Measurements from ENCODE around the gene C11orf86. TPM values are rescaled to one million over a fixed set of nuclear protein-coding genes. Genes with fewer than 3 reads are reported as not detected.

C11orf86 gene
- total RNA-seq, 1 experiment from 2014 or later: not detected

GRCh38 chr11:66975405-66976027 is 412 bp downstream of the C11orf86 start:
- BruUV-seq (replicated peaks): no TSS peak
- CTCF ChIA-PET: interaction anchor here (1.3 kb wide), 1 partner anchor 124 kb away, joined by 4 read pairs; no protein-coding TSS in a partner anchor
- Histone ChIP-seq H3K9me3 (ENCODE audit: low read depth, low read length, poor library complexity, severe bottlenecking) (peaks cover 13% of the 10 kb centered on the region), H3K27me3 (replicated peaks; ENCODE audit: insufficient read depth, low read depth, low read length, poor library complexity) (no peaks in the 10 kb centered on the region), H3K27ac (ENCODE audit: low read depth, low read length, poor library complexity, severe bottlenecking) (no peak overlapping the region), H3K4me1 (ENCODE audit: insufficient read depth, low read length, poor library complexity, severe bottlenecking) (no peaks in the 10 kb centered on the region), H3K4me3 (ENCODE audit: low read depth, low read length, poor library complexity, severe bottlenecking) (no peak overlapping the region), H3K36me3 (ENCODE audit: insufficient read depth, low read length, poor library complexity, severe bottlenecking) (no peaks in the 10 kb centered on the region)
- POLR2A ChIA-PET (ENCODE audit: low non-redundant PET): no interaction called here
- no peak for TF ChIP-seq CTCF (conservative IDR thresholded peaks at IDR 0.05; ENCODE audit: low read depth, low read length)
- no peak for TF ChIP-seq EZH2 (IDR thresholded peaks at IDR 0.05; ENCODE audit: borderline replicate concordance, low read depth, low read length, poor library complexity, severe bottlenecking)
- intact Hi-C loops (cut with micrococcal nuclease; ENCODE audit: unreplicated experiment): loop anchor here (1.0 to 5.0 kb wide), 2 partner anchors 141 to 283 kb away; no protein-coding TSS in a partner anchor
- DNase-seq (ENCODE audit: low spot score): no peak

- BruUV-seq (replicated peaks): no TSS peak
- ChIA-PET POLR2A (ENCODE audit: low non-redundant PET) (no interaction called here), CTCF (interaction anchor here (0.5 to 1.3 kb wide), 2 partner anchors 83 to 124 kb away, joined by 4 to 10 read pairs; no protein-coding TSS in a partner anchor)
- H3K9me3 ChIP-seq (ENCODE audit: low read depth, low read length, poor library complexity, severe bottlenecking): peaks cover 13% of the 10 kb centered on the region
- intact Hi-C loops (cut with micrococcal nuclease; ENCODE audit: unreplicated experiment): loop anchor here (1.0 to 5.0 kb wide), 2 partner anchors 142 to 284 kb away; no protein-coding TSS in a partner anchor
- TF ChIP-seq EZH2 (IDR thresholded peaks at IDR 0.05; ENCODE audit: borderline replicate concordance, low read depth, low read length, poor library complexity, severe bottlenecking) (no peak), CTCF (conservative IDR thresholded peaks at IDR 0.05; ENCODE audit: low read depth, low read length) (peak; percentile 86)
- H3K4me3 ChIP-seq (ENCODE audit: low read depth, low read length, poor library complexity, severe bottlenecking): no peak overlapping the region
- H3K27me3 ChIP-seq (replicated peaks; ENCODE audit: insufficient read depth, low read depth, low read length, poor library complexity): no peaks in the 10 kb centered on the region
- DNase-seq (ENCODE audit: low spot score): peak; percentile 57
- no peaks in the 10 kb centered on the region for H3K36me3 ChIP-seq (ENCODE audit: insufficient read depth, low read length, poor library complexity, severe bottlenecking)
- no peak overlapping the region for H3K27ac ChIP-seq (ENCODE audit: low read depth, low read length, poor library complexity, severe bottlenecking)
- H3K4me1 ChIP-seq (ENCODE audit: insufficient read depth, low read length, poor library complexity, severe bottlenecking): no peaks in the 10 kb centered on the region
Observed at GRCh38 chr11:66976028-66976467, 944 bp downstream of the C11orf86 start.

- no TSS peak for BruUV-seq (replicated peaks)
- CTCF ChIA-PET: no interaction called here
- Histone ChIP-seq H3K4me3 (ENCODE audit: low read depth, low read length, poor library complexity, severe bottlenecking) (no peak overlapping the region), H3K4me1 (ENCODE audit: insufficient read depth, low read length, poor library complexity, severe bottlenecking) (peaks cover 5% of the 10 kb centered on the region), H3K36me3 (ENCODE audit: insufficient read depth, low read length, poor library complexity, severe bottlenecking) (no peaks in the 10 kb centered on the region), H3K27ac (ENCODE audit: low read depth, low read length, poor library complexity, severe bottlenecking) (no peak overlapping the region), H3K9me3 (ENCODE audit: low read depth, low read length, poor library complexity, severe bottlenecking) (peaks cover 13% of the 10 kb centered on the region), H3K27me3 (replicated peaks; ENCODE audit: insufficient read depth, low read depth, low read length, poor library complexity) (no peaks in the 10 kb centered on the region)
- intact Hi-C loops (cut with micrococcal nuclease; ENCODE audit: unreplicated experiment): loop anchor here (1.0 to 5.0 kb wide), 2 partner anchors 143 to 285 kb away; no protein-coding TSS in a partner anchor
- TF ChIP-seq CTCF (conservative IDR thresholded peaks at IDR 0.05; ENCODE audit: low read depth, low read length): no peak
- no peak for TF ChIP-seq EZH2 (IDR thresholded peaks at IDR 0.05; ENCODE audit: borderline replicate concordance, low read depth, low read length, poor library complexity, severe bottlenecking)
- no peak for DNase-seq (ENCODE audit: low spot score)
- POLR2A ChIA-PET (ENCODE audit: low non-redundant PET): no interaction called here
Observed at GRCh38 chr11:66976925-66977324, 1.8 kb downstream of the C11orf86 start.
